NK-92 treated with Interleukin-12 subunit alpha and Interleukin-12 subunit beta, amount 100 ng/mL, for 24 hours (cell line): Measurements from ENCODE around the gene RAB25.
"Not testable (repeated sequence)": the region's sequence is repeated elsewhere in the genome, so short reads cannot be mapped to it uniquely, and the experiment has no call there.

ENCODE experiments used
- DNase-seq: peaks from one replicate; lab custom pipeline; 2025; lab: John Stamatoyannopoulos, UW

Gene RAB25

GRCh38 chr1:156060937-156061636 lies at the start of gene RAB25:
Gene RAB25 (plus strand): TSS chr1:156061160. CDS start chr1:156061401, 241 bp downstream.
- no peak for DNase-seq

GRCh38 chr1:156012051-156012817 lies 48.7 kb upstream of the RAB25 start:
- no peak for DNase-seq

DNA sequence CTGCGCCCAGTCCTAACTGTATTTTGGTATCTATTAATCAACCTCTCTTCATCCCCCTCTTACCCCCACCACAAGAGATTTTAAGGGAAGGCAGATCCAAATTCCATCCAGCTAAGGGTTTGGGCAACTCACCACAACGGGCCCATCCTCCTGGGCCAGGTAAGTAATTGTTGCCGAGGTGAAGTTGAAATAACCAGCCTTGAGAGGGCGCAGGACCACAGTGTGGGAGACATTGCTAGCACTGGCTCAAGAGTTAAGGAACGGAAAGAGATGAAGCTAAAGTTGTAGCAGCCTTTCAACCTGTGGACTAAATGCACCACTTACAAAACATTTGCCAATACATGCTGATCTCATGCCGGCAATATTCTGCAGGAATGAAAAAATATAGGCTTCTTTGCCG lies 46.1 kb upstream of the RAB25 start:
- no peak for DNase-seq

DNA sequence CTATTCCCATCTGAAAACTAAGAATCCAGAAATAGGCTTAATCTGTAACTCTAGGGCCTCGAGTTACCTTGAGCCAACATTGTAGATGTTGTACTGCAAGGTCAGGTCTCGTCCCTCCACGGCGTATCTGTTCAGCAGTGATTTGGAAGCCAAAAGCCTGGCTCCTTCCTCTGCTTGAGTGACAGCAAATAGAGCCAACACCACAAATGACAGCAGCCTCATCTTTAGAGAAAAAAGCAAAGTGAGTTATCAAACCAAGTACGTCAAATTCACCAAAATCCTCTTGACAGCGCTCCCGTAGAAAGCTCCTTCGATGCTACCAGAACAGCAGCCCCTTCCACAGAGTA lies 41.0 kb upstream of the RAB25 start:
- DNase-seq, result no peak

DNA sequence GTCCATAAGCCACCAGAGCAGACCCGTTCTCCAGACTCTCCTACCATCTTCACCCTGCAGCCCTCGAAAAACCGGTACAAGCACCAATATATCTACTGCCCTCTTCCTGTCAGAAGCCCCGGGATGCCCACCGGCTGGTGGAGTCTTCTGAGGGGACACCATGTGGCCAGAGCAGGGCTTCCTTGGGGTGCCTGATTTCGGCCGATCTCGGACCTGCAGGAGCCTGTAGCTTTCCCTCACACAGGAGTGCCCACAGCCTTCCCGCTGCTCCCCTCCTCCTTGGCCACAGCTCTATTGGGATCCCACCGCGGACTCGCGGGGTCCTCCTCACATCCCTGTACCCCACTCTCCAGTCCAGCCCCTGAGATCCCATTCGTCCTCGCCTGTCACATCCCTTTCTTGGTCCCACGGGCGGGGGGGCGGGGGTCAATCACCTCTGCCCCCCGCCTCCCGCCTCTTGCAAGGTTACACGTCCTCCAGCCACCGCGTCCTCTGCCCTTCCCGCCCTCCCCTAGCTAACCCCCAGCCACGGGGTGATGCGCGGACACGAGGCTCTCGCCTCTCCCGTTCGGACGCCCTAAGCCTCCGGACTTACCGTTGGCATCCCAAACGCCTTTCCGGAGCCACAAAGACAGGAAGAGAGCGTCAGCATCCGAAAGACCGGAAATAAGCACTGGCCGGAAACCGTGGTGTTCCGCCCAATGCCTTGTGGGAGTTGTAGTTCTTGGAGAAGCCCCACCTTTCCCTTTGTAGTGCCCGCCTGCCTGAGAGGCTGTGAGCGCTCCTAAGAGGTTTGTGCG lies 40.5 kb upstream of the RAB25 start, which contains the start of gene SSR2:
Gene SSR2 (minus strand): TSS at position 659 of the 800 bp plus-strand sequence. CDS start 784 bp downstream, outside the sequence.
- peak; percentile 75 for DNase-seq

GRCh38 chr1:156021093-156021428 lies 39.9 kb upstream of the RAB25 start:
- no peak for DNase-seq

DNA sequence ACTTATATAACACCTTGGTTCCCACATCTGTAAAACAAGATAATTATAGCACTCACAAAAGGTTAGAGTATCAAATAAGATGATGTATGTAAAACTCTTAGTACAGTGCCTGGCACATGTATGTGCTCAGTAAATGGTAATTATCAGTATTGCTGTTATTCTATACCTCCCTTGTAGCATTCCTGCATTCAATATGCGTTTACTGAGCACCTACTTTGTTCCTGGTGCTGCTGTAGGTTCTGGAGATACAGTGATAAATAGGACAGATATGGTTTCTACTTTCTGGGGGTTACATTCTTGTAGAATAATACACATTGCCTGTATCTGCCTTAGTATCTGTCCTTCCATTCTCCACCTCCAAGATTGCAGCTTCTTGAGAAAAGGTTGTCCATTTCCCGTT lies 39.0 kb upstream of the RAB25 start:
- no peak for DNase-seq

- DNase-seq, result no peak
These were observed 36.2 kb upstream of the RAB25 start for GRCh38 chr1:156024801-156025200.

GRCh38 chr1:156025876-156026275 lies 35.1 kb upstream of the RAB25 start:
- DNase-seq, result no peak

GRCh38 chr1:156026588-156026987 lies 34.4 kb upstream of the RAB25 start:
- no peak for DNase-seq

GRCh38 chr1:156033011-156033410 lies 27.9 kb upstream of the RAB25 start:
- no peak for DNase-seq

- DNase-seq, result not testable (repeated sequence)
These were observed 26.0 kb upstream of the RAB25 start for GRCh38 chr1:156034991-156035390.

- no peak for DNase-seq
These were observed 18.1 kb upstream of the RAB25 start for GRCh38 chr1:156042828-156043227.

GRCh38 chr1:156045076-156045475 lies 15.9 kb upstream of the RAB25 start:
- no peak for DNase-seq

DNA sequence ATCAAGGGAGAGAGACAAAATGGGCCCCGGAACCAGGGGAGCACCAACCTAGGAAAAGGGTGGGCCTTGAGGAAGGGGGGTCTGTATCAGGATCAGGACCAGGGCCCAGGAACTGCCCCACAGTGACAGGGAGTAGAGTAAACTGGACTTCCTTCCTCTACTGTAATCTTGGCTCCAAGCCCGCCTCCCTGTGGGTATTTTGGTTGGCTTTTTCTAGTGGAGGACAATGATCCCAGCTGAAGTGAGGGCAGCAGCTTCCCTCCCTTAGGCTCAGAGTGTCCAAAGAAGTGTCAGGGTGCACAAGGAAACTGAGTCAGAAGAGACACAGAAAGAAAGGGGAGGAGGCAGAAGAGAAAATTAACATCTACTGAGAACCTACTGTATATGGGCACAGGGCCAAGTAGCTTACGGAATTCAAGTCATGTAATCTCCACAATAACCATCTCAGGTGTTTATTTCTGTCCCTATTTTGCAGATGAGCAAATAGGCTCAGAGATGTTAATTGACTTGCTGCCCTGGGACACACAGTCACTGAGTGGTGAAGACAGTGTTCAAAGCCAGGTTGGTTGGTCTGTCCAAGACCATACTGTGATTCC lies 12.2 kb upstream of the RAB25 start:
- no peak for DNase-seq

- DNase-seq, result no peak
These were observed 10.6 kb upstream of the RAB25 start for GRCh38 chr1:156050376-156050775.

- DNase-seq, result no peak
These were observed 9.8 kb upstream of the RAB25 start for GRCh38 chr1:156051011-156051725.

DNA sequence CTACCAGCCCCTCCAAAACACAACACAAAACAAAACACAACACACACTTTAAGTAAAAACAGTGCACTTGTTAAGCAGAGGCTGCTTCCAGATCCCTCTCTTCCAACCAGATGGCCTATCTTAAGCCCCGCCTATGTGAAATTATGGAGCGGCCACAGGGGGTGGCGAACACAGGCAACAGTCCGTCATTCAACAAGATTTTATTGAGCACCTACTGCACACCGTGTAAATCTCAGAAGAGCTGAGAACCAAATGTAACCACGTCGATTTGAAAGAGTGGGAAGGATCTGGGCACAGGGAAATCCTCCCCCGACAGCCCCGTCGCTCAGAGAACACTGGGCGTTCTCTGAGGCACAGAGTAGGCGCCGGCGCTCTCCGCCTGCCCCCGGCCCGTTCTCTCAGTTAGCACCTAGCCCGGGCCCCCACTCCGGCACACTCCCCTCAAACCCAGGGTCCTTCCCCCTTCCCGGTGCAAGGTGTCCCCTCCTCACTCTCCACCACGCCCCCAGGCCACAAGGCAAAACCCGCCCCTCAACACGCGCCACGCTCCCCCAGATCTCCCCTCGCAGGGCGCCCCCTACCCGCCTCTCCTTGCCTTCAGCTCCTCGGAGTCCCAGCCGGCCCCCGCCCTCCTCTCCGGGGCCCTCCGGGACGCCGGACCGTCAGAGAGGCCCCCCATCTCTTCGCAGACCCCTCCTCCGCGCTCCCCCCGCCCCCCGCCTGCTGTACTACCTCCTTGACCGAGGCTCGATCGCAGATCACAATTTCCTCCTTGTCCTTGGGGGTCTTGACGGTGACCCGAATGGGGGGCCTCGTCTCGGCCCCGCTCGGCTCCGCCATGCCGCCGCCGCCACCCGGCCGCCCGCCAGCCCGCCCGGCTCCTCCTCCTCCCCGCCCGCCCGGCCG lies 7.8 kb upstream of the RAB25 start:
- peak; percentile 41 for DNase-seq

GRCh38 chr1:156053768-156054499 lies 7.0 kb upstream of the RAB25 start, which contains the start of gene UBQLN4:
Gene UBQLN4 (minus strand): TSS chr1:156053798. CDS start chr1:156053701, 97 bp downstream.
- DNase-seq, result peak; percentile 78
